ENCODE measurements around the gene RAB24. TPM values are rescaled to one million over a fixed set of nuclear protein-coding genes. Genes with fewer than 3 reads are reported as not detected.
A peak's percentile ranks its signal among the peaks of the same experiment; 100 is the strongest.

RAB24 gene
- total and polyA plus RNA-seq, 2 experiments from 2014 or later, result 30.3 to 64.6 TPM

GRCh38 chr5:177319913-177320588, 16.5 kb upstream of the RAB24 start:
- Histone ChIP-seq H3K9me3 (ENCODE audit: low read depth) (no peaks in the 10 kb centered on the region), H4K20me1 (ENCODE audit: insufficient read depth, poor library complexity, severe bottlenecking) (no peaks in the 10 kb centered on the region), H3K9me2 (replicated peaks; ENCODE audit: insufficient read depth) (no peaks in the 10 kb centered on the region), H3K27ac (no peak overlapping the region), H3K79me2 (peaks cover 9% of the 10 kb centered on the region), H3K4me3 (no peak overlapping the region), H3K4me2 (no peak overlapping the region), H3K36me3 (replicated peaks; ENCODE audit: insufficient read depth, low read depth) (no peaks in the 10 kb centered on the region), H3K27me3 (no peaks in the 10 kb centered on the region), H2AFZ (no peak overlapping the region), H3K4me1 (ENCODE audit: insufficient read depth) (peaks cover 7% of the 10 kb centered on the region)
- DNase-seq (ENCODE audit: low spot score), result no peak
- TF ChIP-seq, protein P1, sequence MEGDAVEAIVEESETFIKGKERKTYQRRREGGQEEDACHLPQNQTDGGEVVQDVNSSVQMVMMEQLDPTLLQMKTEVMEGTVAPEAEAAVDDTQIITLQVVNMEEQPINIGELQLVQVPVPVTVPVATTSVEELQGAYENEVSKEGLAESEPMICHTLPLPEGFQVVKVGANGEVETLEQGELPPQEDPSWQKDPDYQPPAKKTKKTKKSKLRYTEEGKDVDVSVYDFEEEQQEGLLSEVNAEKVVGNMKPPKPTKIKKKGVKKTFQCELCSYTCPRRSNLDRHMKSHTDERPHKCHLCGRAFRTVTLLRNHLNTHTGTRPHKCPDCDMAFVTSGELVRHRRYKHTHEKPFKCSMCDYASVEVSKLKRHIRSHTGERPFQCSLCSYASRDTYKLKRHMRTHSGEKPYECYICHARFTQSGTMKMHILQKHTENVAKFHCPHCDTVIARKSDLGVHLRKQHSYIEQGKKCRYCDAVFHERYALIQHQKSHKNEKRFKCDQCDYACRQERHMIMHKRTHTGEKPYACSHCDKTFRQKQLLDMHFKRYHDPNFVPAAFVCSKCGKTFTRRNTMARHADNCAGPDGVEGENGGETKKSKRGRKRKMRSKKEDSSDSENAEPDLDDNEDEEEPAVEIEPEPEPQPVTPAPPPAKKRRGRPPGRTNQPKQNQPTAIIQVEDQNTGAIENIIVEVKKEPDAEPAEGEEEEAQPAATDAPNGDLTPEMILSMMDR (IDR thresholded peaks at IDR 0.05; ENCODE audit: poor library complexity), result no peak
- TF ChIP-seq EZH2 (IDR thresholded peaks at IDR 0.05; ENCODE audit: borderline replicate concordance), result no peak
- TF ChIP-seq EZH2phosphoT487 (IDR thresholded peaks at IDR 0.05; ENCODE audit: low read depth, severe bottlenecking, unreplicated experiment), result no peak
- WGBS (ENCODE audit: low lambda C conversion rate, missing lambda C conversion rate), result 96% methylated on average over 14 of the region's 14 CpGs

GRCh38 chr5:177317959-177318377, 14.4 kb upstream of the RAB24 start:
- H3K9me3 ChIP-seq (ENCODE audit: low read depth), result no peaks in the 10 kb centered on the region
- H3K4me1 ChIP-seq (ENCODE audit: insufficient read depth), result peaks cover under 1% of the 10 kb centered on the region
- H3K9me2 ChIP-seq (replicated peaks; ENCODE audit: insufficient read depth), result no peaks in the 10 kb centered on the region
- no peaks in the 10 kb centered on the region for H3K27me3 ChIP-seq
- no peaks in the 10 kb centered on the region for H4K20me1 ChIP-seq (ENCODE audit: insufficient read depth, poor library complexity, severe bottlenecking)
- H3K36me3 ChIP-seq (replicated peaks; ENCODE audit: insufficient read depth, low read depth), result no peaks in the 10 kb centered on the region
- H3K27ac ChIP-seq, result no peak overlapping the region
- H2AFZ ChIP-seq, result no peak overlapping the region
- peak overlapping the region; percentile 5 for H3K4me2 ChIP-seq
- no peak overlapping the region for H3K4me3 ChIP-seq
- no peak for TF ChIP-seq EZH2 (IDR thresholded peaks at IDR 0.05; ENCODE audit: borderline replicate concordance)
- TF ChIP-seq, protein P1 (IDR thresholded peaks at IDR 0.05; ENCODE audit: poor library complexity), result peak; percentile 82
- 28% methylated on average over 7 of the region's 7 CpGs for WGBS (ENCODE audit: low lambda C conversion rate, missing lambda C conversion rate)
- DNase-seq (ENCODE audit: low spot score), result peak; percentile 86
- peaks cover 8% of the 10 kb centered on the region for H3K79me2 ChIP-seq

GRCh38 chr5:177316005-177316404, 12.5 kb upstream of the RAB24 start:
- Histone ChIP-seq H3K9me2 (replicated peaks; ENCODE audit: insufficient read depth) (no peaks in the 10 kb centered on the region), H3K9me3 (ENCODE audit: low read depth) (no peaks in the 10 kb centered on the region), H3K4me1 (ENCODE audit: insufficient read depth) (peaks cover 13% of the 10 kb centered on the region), H4K20me1 (ENCODE audit: insufficient read depth, poor library complexity, severe bottlenecking) (no peaks in the 10 kb centered on the region), H3K4me2 (no peak overlapping the region), H2AFZ (no peak overlapping the region), H3K27ac (no peak overlapping the region), H3K27me3 (no peaks in the 10 kb centered on the region), H3K36me3 (replicated peaks; ENCODE audit: insufficient read depth, low read depth) (no peaks in the 10 kb centered on the region), H3K4me3 (no peak overlapping the region), H3K79me2 (peaks cover under 1% of the 10 kb centered on the region)
- 97% methylated on average over 3 of the region's 3 CpGs for WGBS (ENCODE audit: low lambda C conversion rate, missing lambda C conversion rate)
- no peak for DNase-seq (ENCODE audit: low spot score)
- TF ChIP-seq, protein P1 (IDR thresholded peaks at IDR 0.05; ENCODE audit: poor library complexity), result no peak
- TF ChIP-seq EZH2phosphoT487 (IDR thresholded peaks at IDR 0.05; ENCODE audit: low read depth, severe bottlenecking, unreplicated experiment), result no peak
- TF ChIP-seq EZH2 (IDR thresholded peaks at IDR 0.05; ENCODE audit: borderline replicate concordance), result no peak
